GM23338 (cell line): ENCODE data around the gene DNAJC10.

Experiments used
- CREB1 ChIP-seq: fragments of 250-450 bp; sonication (Bioruptor Pico); IDR thresholded peaks from 2 replicates; pipeline ENCODE4 v1.5.0; 2020; ENCODE audit warnings: low read depth, mild to moderate bottlenecking, moderate library complexity
- JUNB ChIP-seq: IDR thresholded peaks from one replicate; pipeline ENCODE4 v1.6.1; 2016; ENCODE audit warnings: antibody characterized with exemption; ENCODE audit not compliant: unreplicated experiment
- POLR2AphosphoS5 ChIP-seq: IDR thresholded peaks from 2 replicates; pipeline ENCODE4 v1.6.1; 2016; ENCODE audit warnings: antibody characterized with exemption, low read depth
- TF ChIP-seq, protein P1 (sequence below), 2 experiments: fragments of 200-600 bp in 1 of 2; sonication (generic) in 1 of 2; conservative IDR thresholded peaks; 2 replicates each; pipeline versions ENCODE4 v1.5.1 to v1.6.1; 2016 to 2017; ENCODE audit warnings: antibody characterized with exemption in 2 of 2, low read depth in 2 of 2, mild to moderate bottlenecking in 2 of 2, moderate library complexity in 1 of 2

DNA sequence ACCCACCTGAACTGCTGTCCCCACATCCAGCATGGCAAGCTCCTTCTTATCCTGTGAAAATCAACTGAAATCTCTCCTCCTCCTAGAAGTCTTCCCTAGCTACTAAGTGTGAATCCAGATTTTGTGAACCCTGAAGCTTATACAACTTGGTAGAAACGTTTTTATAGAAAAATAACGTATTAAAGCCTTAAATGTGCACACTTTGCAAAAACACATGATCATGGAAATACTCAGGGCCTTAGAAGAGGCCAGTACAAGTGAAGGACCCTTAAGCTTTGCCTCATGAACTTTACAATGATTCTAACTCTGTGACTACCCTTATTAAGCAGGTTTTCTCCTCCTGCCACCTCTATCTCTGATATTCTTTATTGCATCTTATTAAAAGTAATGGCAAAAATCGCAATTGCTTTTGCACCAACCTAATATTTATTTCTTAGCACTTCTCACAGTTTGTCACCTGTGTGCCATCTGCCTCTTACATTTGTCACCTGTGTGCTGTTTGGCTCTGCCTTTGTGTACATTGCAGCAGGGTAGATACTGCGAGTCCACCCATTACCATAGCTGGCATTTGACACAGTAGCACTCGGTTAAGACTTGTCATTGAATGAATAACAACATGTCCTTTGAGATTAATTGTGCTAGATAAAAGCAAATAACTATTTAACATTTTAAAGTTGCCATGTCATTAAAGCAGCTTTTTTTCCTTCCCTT lies 108.2 kb downstream of the DNAJC10 start:
- TF ChIP-seq, protein P1, sequence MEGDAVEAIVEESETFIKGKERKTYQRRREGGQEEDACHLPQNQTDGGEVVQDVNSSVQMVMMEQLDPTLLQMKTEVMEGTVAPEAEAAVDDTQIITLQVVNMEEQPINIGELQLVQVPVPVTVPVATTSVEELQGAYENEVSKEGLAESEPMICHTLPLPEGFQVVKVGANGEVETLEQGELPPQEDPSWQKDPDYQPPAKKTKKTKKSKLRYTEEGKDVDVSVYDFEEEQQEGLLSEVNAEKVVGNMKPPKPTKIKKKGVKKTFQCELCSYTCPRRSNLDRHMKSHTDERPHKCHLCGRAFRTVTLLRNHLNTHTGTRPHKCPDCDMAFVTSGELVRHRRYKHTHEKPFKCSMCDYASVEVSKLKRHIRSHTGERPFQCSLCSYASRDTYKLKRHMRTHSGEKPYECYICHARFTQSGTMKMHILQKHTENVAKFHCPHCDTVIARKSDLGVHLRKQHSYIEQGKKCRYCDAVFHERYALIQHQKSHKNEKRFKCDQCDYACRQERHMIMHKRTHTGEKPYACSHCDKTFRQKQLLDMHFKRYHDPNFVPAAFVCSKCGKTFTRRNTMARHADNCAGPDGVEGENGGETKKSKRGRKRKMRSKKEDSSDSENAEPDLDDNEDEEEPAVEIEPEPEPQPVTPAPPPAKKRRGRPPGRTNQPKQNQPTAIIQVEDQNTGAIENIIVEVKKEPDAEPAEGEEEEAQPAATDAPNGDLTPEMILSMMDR (conservative IDR thresholded peaks at IDR 0.05; ENCODE audit: low read depth in 2 of 2) = no peak
- TF ChIP-seq CREB1 (CRISPR knock-in tag) (no peak), POLR2AphosphoS5 (no peak), JUNB (no peak)
